GM19043 (cell line): Measurements from ENCODE around the gene KRTAP10-12.

ENCODE experiments used
- ATAC-seq: cut with Tn5 transposase; IDR thresholded peaks from one replicate; pipeline ENCODE4 v1.9.1; 2021; ENCODE audit warnings: low read depth; ENCODE audit not compliant: unreplicated experiment

KRTAP10-12 gene

GRCh38 chr21:44710756-44711326 is 13.9 kb downstream of the KRTAP10-12 start:
- no peak for ATAC-seq

- ATAC-seq = no peak
Observed at GRCh38 chr21:44711327-44712202, 14.6 kb downstream of the KRTAP10-12 start, which contains the start of gene TSPEAR. TSPEAR (minus strand) TSS chr21:44711572; CDS start chr21:44711514, 58 bp downstream.

GRCh38 chr21:44712203-44713028 is 15.4 kb downstream of the KRTAP10-12 start:
- no peak for ATAC-seq

GRCh38 chr21:44713130-44713529 is 16.2 kb downstream of the KRTAP10-12 start:
- no peak for ATAC-seq

GRCh38 chr21:44713846-44714245 is 16.9 kb downstream of the KRTAP10-12 start:
- ATAC-seq = no peak

GRCh38 chr21:44714905-44715304 is 17.9 kb downstream of the KRTAP10-12 start:
- ATAC-seq = no peak

- ATAC-seq = no peak
Observed at GRCh38 chr21:44716984-44717383, 20.0 kb downstream of the KRTAP10-12 start.

- no peak for ATAC-seq
Observed at GRCh38 chr21:44718093-44718492, 21.1 kb downstream of the KRTAP10-12 start.

- ATAC-seq = no peak
Observed at GRCh38 chr21:44718571-44718970, 21.6 kb downstream of the KRTAP10-12 start.

GRCh38 chr21:44720170-44720569 is 23.2 kb downstream of the KRTAP10-12 start:
- no peak for ATAC-seq

GRCh38 chr21:44722731-44723130 is 25.8 kb downstream of the KRTAP10-12 start:
- ATAC-seq = no peak

- ATAC-seq = no peak
Observed at GRCh38 chr21:44723177-44724131, 26.5 kb downstream of the KRTAP10-12 start.

GRCh38 chr21:44724196-44724595 is 27.2 kb downstream of the KRTAP10-12 start:
- no peak for ATAC-seq

- ATAC-seq = no peak
Observed at GRCh38 chr21:44724926-44725325, 28.0 kb downstream of the KRTAP10-12 start.

- no peak for ATAC-seq
Observed at GRCh38 chr21:44726826-44727225, 29.9 kb downstream of the KRTAP10-12 start.

- ATAC-seq = no peak
Observed at GRCh38 chr21:44727321-44727720, 30.3 kb downstream of the KRTAP10-12 start.

- no peak for ATAC-seq
Observed at GRCh38 chr21:44727757-44728156, 30.8 kb downstream of the KRTAP10-12 start.

- no peak for ATAC-seq
Observed at GRCh38 chr21:44728716-44729115, 31.7 kb downstream of the KRTAP10-12 start.

- no peak for ATAC-seq
Observed at GRCh38 chr21:44729336-44730027, 32.5 kb downstream of the KRTAP10-12 start.
